Measurements from ENCODE around the gene TOLLIP. TPM values are rescaled to one million over a fixed set of nuclear protein-coding genes. Genes with fewer than 3 reads are reported as not detected.

Gene TOLLIP
- total RNA-seq, 4 donors from 2014 or later = 114 to 167 (median 129) TPM

- intact Hi-C loops (cut with DNase I; ENCODE audit: low total_unique reads) = no loop called here
- 62 to 69% methylated on average over 18 of the region's 18 CpGs for WGBS, 2 donors
- peak overlapping the region; percentile 30 for H3K4me3 ChIP-seq (ENCODE audit: low read depth, poor library complexity, severe bottlenecking)
- DNase-seq (ENCODE audit: low spot score in 2 of 2) = no peak
- TF ChIP-seq, protein P1, sequence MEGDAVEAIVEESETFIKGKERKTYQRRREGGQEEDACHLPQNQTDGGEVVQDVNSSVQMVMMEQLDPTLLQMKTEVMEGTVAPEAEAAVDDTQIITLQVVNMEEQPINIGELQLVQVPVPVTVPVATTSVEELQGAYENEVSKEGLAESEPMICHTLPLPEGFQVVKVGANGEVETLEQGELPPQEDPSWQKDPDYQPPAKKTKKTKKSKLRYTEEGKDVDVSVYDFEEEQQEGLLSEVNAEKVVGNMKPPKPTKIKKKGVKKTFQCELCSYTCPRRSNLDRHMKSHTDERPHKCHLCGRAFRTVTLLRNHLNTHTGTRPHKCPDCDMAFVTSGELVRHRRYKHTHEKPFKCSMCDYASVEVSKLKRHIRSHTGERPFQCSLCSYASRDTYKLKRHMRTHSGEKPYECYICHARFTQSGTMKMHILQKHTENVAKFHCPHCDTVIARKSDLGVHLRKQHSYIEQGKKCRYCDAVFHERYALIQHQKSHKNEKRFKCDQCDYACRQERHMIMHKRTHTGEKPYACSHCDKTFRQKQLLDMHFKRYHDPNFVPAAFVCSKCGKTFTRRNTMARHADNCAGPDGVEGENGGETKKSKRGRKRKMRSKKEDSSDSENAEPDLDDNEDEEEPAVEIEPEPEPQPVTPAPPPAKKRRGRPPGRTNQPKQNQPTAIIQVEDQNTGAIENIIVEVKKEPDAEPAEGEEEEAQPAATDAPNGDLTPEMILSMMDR (IDR thresholded peaks at IDR 0.05) = no peak
- no peak for TF ChIP-seq POLR2A (IDR thresholded peaks at IDR 0.05)
Observed at GRCh38 chr11:1310318-1310687, 871 bp upstream of the TOLLIP start.

DNA sequence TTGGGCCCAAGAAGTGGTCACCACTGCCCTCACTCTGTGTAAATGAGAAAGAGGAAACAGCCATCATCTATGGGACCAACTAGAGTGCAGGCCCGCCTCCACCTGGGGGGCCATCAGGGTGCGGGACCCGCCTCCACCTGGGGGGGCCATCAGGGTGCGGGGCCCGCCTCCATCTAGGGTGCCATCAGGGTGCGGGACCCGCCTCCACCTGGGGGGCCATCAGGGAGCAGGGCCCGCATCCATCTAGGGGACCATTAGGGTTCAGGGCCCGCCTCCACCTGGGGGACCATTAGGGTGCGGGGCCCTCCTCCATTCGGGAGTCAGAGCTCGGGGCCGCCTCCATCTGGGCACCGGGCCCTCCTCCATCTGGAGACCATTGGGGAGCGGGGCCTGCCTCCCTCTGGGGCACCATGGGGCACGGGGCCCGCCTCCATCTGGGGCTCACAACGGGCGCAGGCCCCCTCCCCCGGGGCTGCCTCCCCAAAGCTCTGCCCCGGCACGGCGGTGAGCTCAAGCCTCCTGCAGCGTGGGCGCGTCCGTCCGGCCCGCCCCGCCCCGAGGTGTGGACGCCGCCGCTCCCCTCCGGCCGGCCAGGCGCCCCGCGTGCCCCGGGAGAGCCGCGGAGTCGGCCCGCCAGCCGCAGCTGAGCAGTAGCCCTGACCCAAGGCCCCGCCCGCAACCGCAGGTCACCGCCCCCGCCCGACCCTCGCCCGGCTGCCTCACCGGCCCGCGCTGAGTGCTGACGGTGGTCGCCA, 512 bp downstream of the TOLLIP start:
- 4 to 9% methylated on average over 6 to 22 of the region's 58 CpGs for WGBS, 2 donors
- peak in 1 of 2 donors; percentile 89 for DNase-seq (ENCODE audit: low spot score in 2 of 2)
- no peak for TF ChIP-seq POLR2A (IDR thresholded peaks at IDR 0.05)
- TF ChIP-seq, protein P1 (IDR thresholded peaks at IDR 0.05) = no peak
- peak overlapping the region; percentile 69 for H3K4me3 ChIP-seq (ENCODE audit: low read depth, poor library complexity, severe bottlenecking)
- intact Hi-C loops (cut with DNase I; ENCODE audit: low total_unique reads) = no loop called here

DNA sequence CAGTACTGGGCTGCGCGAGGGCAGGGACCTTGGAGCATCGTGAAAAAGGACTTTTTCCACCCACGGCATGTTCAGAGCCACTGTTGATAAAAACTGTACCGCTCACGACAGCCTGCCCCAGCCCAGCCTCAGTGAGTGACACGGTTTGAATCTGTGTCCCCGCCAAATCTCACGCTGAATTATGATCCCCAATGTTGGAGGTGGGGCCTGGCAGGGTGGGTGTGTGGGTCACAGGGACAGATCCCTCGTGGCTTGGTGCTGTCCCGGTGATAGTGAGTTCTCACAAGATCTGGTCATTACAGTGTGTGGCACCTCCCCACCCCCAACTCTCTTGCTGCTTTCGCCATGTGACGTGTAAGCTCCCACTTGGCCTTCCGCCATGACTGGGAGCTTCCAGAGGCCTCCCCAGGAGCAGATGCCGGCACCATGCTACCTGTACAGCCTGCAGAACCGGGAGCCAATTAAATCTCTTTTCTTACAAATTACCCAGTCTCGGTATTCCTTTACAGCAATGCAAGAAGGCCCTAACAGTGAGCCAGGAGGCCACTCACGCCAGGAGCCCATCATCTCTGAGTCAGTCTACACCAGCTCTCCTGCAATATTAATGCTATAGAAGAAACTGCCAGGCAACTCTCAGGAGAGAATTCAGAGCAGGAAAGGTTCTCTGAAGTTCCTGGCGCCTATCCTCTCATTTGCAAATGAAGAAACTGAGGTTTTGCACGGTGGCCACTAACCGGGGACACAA, 1.3 kb downstream of the TOLLIP start:
- no peak for DNase-seq (ENCODE audit: low spot score in 2 of 2)

GRCh38 chr11:1307163-1307870, 2.1 kb downstream of the TOLLIP start:
- no peak for DNase-seq (ENCODE audit: low spot score in 2 of 2)
- intact Hi-C loops (cut with DNase I; ENCODE audit: low total_unique reads) = no loop called here
- WGBS, 2 donors = 40 to 47% methylated on average over 14 to 21 of the region's 21 CpGs
- TF ChIP-seq, protein P1 (IDR thresholded peaks at IDR 0.05) = no peak
- no peak for TF ChIP-seq POLR2A (IDR thresholded peaks at IDR 0.05)
- H3K4me3 ChIP-seq (ENCODE audit: low read depth, poor library complexity, severe bottlenecking) = no peak overlapping the region

More for the DNA sequence above, 1.3 kb downstream of the TOLLIP start:
- H3K4me3 ChIP-seq (ENCODE audit: low read depth, poor library complexity, severe bottlenecking) = no peak overlapping the region
- TF ChIP-seq, protein P1 (IDR thresholded peaks at IDR 0.05) = no peak
- TF ChIP-seq POLR2A (IDR thresholded peaks at IDR 0.05) = no peak
- intact Hi-C loops (cut with DNase I; ENCODE audit: low total_unique reads) = no loop called here
- 44 to 55% methylated on average over 15 to 21 of the region's 21 CpGs for WGBS, 2 donors

GRCh38 chr11:1306186-1307162, 3.0 kb downstream of the TOLLIP start:
- intact Hi-C loops (cut with DNase I; ENCODE audit: low total_unique reads) = no loop called here
- no peak overlapping the region for H3K4me3 ChIP-seq (ENCODE audit: low read depth, poor library complexity, severe bottlenecking)
- WGBS, 2 donors = 78 to 81% methylated on average over 30 of the region's 30 CpGs
- TF ChIP-seq, protein P1 (IDR thresholded peaks at IDR 0.05) = no peak
- no peak for TF ChIP-seq POLR2A (IDR thresholded peaks at IDR 0.05)
- no peak for DNase-seq (ENCODE audit: low spot score in 2 of 2)
